ENCODE measurements around the gene S100A8. TPM values are rescaled to one million over a fixed set of nuclear protein-coding genes. Genes with fewer than 3 reads are reported as not detected.
"Not testable (repeated sequence)": the region's sequence is repeated elsewhere in the genome, so short reads cannot be mapped to it uniquely, and the experiment has no call there.

S100A8 gene
- polyA plus RNA-seq, 1 donor: 2.5 TPM

GRCh38 chr1:153430561-153430960 lies 39.7 kb upstream of the S100A8 start:
- no peak for DNase-seq
- no CpG with 5 or more reads among the region's 3 CpGs for WGBS (ENCODE audit: insufficient coverage, low lambda C conversion rate)
- no peak overlapping the region for H3K27ac ChIP-seq (ENCODE audit: low read length)
- H3K4me1 ChIP-seq (ENCODE audit: control insufficient read depth, insufficient read depth, low read length): no peaks in the 10 kb centered on the region
- no peak overlapping the region for H3K4me3 ChIP-seq (ENCODE audit: low read length)
- no peaks in the 10 kb centered on the region for H3K36me3 ChIP-seq (ENCODE audit: control insufficient read depth, insufficient read depth, low read length)
- H3K27me3 ChIP-seq (ENCODE audit: control insufficient read depth, insufficient read depth, low read length): no peaks in the 10 kb centered on the region
- H3K9me3 ChIP-seq (ENCODE audit: control insufficient read depth, low read depth, low read length): no peaks in the 10 kb centered on the region

- Histone ChIP-seq H3K9me3 (ENCODE audit: control insufficient read depth, low read depth, low read length) (no peaks in the 10 kb centered on the region), H3K4me1 (ENCODE audit: control insufficient read depth, insufficient read depth, low read length) (no peaks in the 10 kb centered on the region), H3K36me3 (ENCODE audit: control insufficient read depth, insufficient read depth, low read length) (no peaks in the 10 kb centered on the region), H3K4me3 (ENCODE audit: low read length) (no peak overlapping the region), H3K27me3 (ENCODE audit: control insufficient read depth, insufficient read depth, low read length) (no peaks in the 10 kb centered on the region), H3K27ac (ENCODE audit: low read length) (no peak overlapping the region)
- no CpG with 5 or more reads among the region's 2 CpGs for WGBS (ENCODE audit: insufficient coverage, low lambda C conversion rate)
- no peak for DNase-seq
These were observed 39.3 kb upstream of the S100A8 start for GRCh38 chr1:153430166-153430553.

- Histone ChIP-seq H3K27ac (ENCODE audit: low read length) (no peak overlapping the region), H3K9me3 (ENCODE audit: control insufficient read depth, low read depth, low read length) (no peaks in the 10 kb centered on the region), H3K36me3 (ENCODE audit: control insufficient read depth, insufficient read depth, low read length) (no peaks in the 10 kb centered on the region), H3K4me1 (ENCODE audit: control insufficient read depth, insufficient read depth, low read length) (no peaks in the 10 kb centered on the region), H3K27me3 (ENCODE audit: control insufficient read depth, insufficient read depth, low read length) (no peaks in the 10 kb centered on the region), H3K4me3 (ENCODE audit: low read length) (no peak overlapping the region)
- WGBS (ENCODE audit: insufficient coverage, low lambda C conversion rate): no CpG with 5 or more reads among the region's 7 CpGs
- DNase-seq: no peak
These were observed 38.6 kb upstream of the S100A8 start for GRCh38 chr1:153429266-153430165.

- Histone ChIP-seq H3K9me3 (ENCODE audit: control insufficient read depth, low read depth, low read length) (no peaks in the 10 kb centered on the region), H3K4me3 (ENCODE audit: low read length) (no peak overlapping the region), H3K27ac (ENCODE audit: low read length) (no peak overlapping the region), H3K27me3 (ENCODE audit: control insufficient read depth, insufficient read depth, low read length) (no peaks in the 10 kb centered on the region), H3K4me1 (ENCODE audit: control insufficient read depth, insufficient read depth, low read length) (no peaks in the 10 kb centered on the region), H3K36me3 (ENCODE audit: control insufficient read depth, insufficient read depth, low read length) (no peaks in the 10 kb centered on the region)
- no peak for DNase-seq
- WGBS (ENCODE audit: insufficient coverage, low lambda C conversion rate): no CpG with 5 or more reads among the region's 6 CpGs
These were observed 37.9 kb upstream of the S100A8 start for GRCh38 chr1:153428791-153429190.

GRCh38 chr1:153428073-153428638 lies 37.3 kb upstream of the S100A8 start:
- WGBS (ENCODE audit: insufficient coverage, low lambda C conversion rate): 80% methylated on average over 1 of the region's 12 CpGs

GRCh38 chr1:153426809-153427208 lies 35.9 kb upstream of the S100A8 start:
- Histone ChIP-seq H3K27me3 (ENCODE audit: control insufficient read depth, insufficient read depth, low read length) (no peaks in the 10 kb centered on the region), H3K9me3 (ENCODE audit: control insufficient read depth, low read depth, low read length) (no peaks in the 10 kb centered on the region), H3K36me3 (ENCODE audit: control insufficient read depth, insufficient read depth, low read length) (no peaks in the 10 kb centered on the region), H3K27ac (ENCODE audit: low read length) (no peak overlapping the region), H3K4me1 (ENCODE audit: control insufficient read depth, insufficient read depth, low read length) (no peaks in the 10 kb centered on the region), H3K4me3 (ENCODE audit: low read length) (no peak overlapping the region)
- DNase-seq: no peak
- WGBS (ENCODE audit: insufficient coverage, low lambda C conversion rate): no CpG with 5 or more reads among the region's 1 CpG

More at GRCh38 chr1:153428073-153428638, 37.3 kb upstream of the S100A8 start:
- no peak for DNase-seq
- Histone ChIP-seq H3K36me3 (ENCODE audit: control insufficient read depth, insufficient read depth, low read length) (no peaks in the 10 kb centered on the region), H3K27ac (ENCODE audit: low read length) (no peak overlapping the region), H3K4me1 (ENCODE audit: control insufficient read depth, insufficient read depth, low read length) (no peaks in the 10 kb centered on the region), H3K27me3 (ENCODE audit: control insufficient read depth, insufficient read depth, low read length) (no peaks in the 10 kb centered on the region), H3K9me3 (ENCODE audit: control insufficient read depth, low read depth, low read length) (no peaks in the 10 kb centered on the region), H3K4me3 (ENCODE audit: low read length) (no peak overlapping the region)

- Histone ChIP-seq H3K27me3 (ENCODE audit: control insufficient read depth, insufficient read depth, low read length) (no peaks in the 10 kb centered on the region), H3K4me3 (ENCODE audit: low read length) (no peak overlapping the region), H3K4me1 (ENCODE audit: control insufficient read depth, insufficient read depth, low read length) (no peaks in the 10 kb centered on the region), H3K27ac (ENCODE audit: low read length) (no peak overlapping the region), H3K9me3 (ENCODE audit: control insufficient read depth, low read depth, low read length) (no peaks in the 10 kb centered on the region), H3K36me3 (ENCODE audit: control insufficient read depth, insufficient read depth, low read length) (no peaks in the 10 kb centered on the region)
- WGBS (ENCODE audit: insufficient coverage, low lambda C conversion rate): 50% methylated on average over 2 of the region's 6 CpGs
- peak; percentile 54 to 57 for DNase-seq
These were observed 31.7 kb upstream of the S100A8 start for GRCh38 chr1:153422450-153423068.

GRCh38 chr1:153420306-153420705 lies 29.4 kb upstream of the S100A8 start:
- Histone ChIP-seq H3K27me3 (ENCODE audit: control insufficient read depth, insufficient read depth, low read length) (no peaks in the 10 kb centered on the region), H3K36me3 (ENCODE audit: control insufficient read depth, insufficient read depth, low read length) (no peaks in the 10 kb centered on the region), H3K27ac (ENCODE audit: low read length) (no peak overlapping the region), H3K4me3 (ENCODE audit: low read length) (no peak overlapping the region), H3K9me3 (ENCODE audit: control insufficient read depth, low read depth, low read length) (no peaks in the 10 kb centered on the region), H3K4me1 (ENCODE audit: control insufficient read depth, insufficient read depth, low read length) (no peaks in the 10 kb centered on the region)
- DNase-seq: no peak
- 29% methylated on average over 1 of the region's 2 CpGs for WGBS (ENCODE audit: insufficient coverage, low lambda C conversion rate)

- WGBS (ENCODE audit: insufficient coverage, low lambda C conversion rate): no CpG with 5 or more reads among the region's 2 CpGs
- H3K9me3 ChIP-seq (ENCODE audit: control insufficient read depth, low read depth, low read length); H3K27me3 ChIP-seq (ENCODE audit: control insufficient read depth, insufficient read depth, low read length); H3K27ac ChIP-seq (ENCODE audit: low read length); DNase-seq; H3K4me1 ChIP-seq (ENCODE audit: control insufficient read depth, insufficient read depth, low read length); H3K4me3 ChIP-seq (ENCODE audit: low read length); H3K36me3 ChIP-seq (ENCODE audit: control insufficient read depth, insufficient read depth, low read length): not testable (repeated sequence)
These were observed 28.5 kb upstream of the S100A8 start for GRCh38 chr1:153419436-153419793.

GRCh38 chr1:153418758-153419435 lies 28.0 kb upstream of the S100A8 start:
- H3K4me3 ChIP-seq (ENCODE audit: low read length); H3K36me3 ChIP-seq (ENCODE audit: control insufficient read depth, insufficient read depth, low read length); DNase-seq; H3K9me3 ChIP-seq (ENCODE audit: control insufficient read depth, low read depth, low read length); H3K27me3 ChIP-seq (ENCODE audit: control insufficient read depth, insufficient read depth, low read length); H3K27ac ChIP-seq (ENCODE audit: low read length); H3K4me1 ChIP-seq (ENCODE audit: control insufficient read depth, insufficient read depth, low read length): not testable (repeated sequence)
- 40% methylated on average over 1 of the region's 7 CpGs for WGBS (ENCODE audit: insufficient coverage, low lambda C conversion rate)
